Right lobe of liver (tissue), 6 donors: ENCODE measurements around the gene NRXN3. TPM values are rescaled to one million over a fixed set of nuclear protein-coding genes. Genes with fewer than 3 reads are reported as not detected.

Source experiments
- ATAC-seq, 4 donors: fragments of 200-7000 bp; cut with Tn5 transposase; one replicate each; pipeline ENCODE4 v1.9.1; 2020; ENCODE audit warnings: mild to moderate bottlenecking in 4 of 4, moderate library complexity in 4 of 4
- DNase-seq, 3 donors: peaks; one replicate each; pipeline ENCODE4 v3.0.0-alpha.2; 2020
- H3K27ac ChIP-seq, 3 donors: fragments of 200-600 bp; one replicate each; pipeline ENCODE4 v1.8.0; 2022
- H3K27me3 ChIP-seq, 2 donors: fragments of 200-600 bp; one replicate each; pipeline ENCODE4 v1.8.0; 2022
- H3K36me3 ChIP-seq, 4 donors: fragments of 200-600 bp; sonication (generic) in 1 of 4; one replicate each; pipeline versions ENCODE4 v1.5.1 to v1.8.0; 2017 to 2022; ENCODE audit warnings: control low read depth in 1 of 4
- H3K4me1 ChIP-seq, 4 donors: fragments of 200-600 bp; sonication (generic) in 1 of 4; one replicate each; pipeline versions ENCODE4 v1.5.1 to v1.8.0; 2017 to 2022; ENCODE audit warnings: control low read depth in 1 of 4
- H3K4me3 ChIP-seq, 3 donors: fragments of 200-600 bp; one replicate each; pipeline ENCODE4 v1.8.0; 2022
- H3K9me3 ChIP-seq, 4 donors: fragments of 200-600 bp; sonication (generic) in 1 of 4; one replicate each; pipeline versions ENCODE4 v1.5.1 to v1.8.0; 2017 to 2022; ENCODE audit warnings: control low read depth in 1 of 4
- POLR2A ChIP-seq: fragments of 450-650 bp; IDR thresholded peaks from one replicate; pipeline ENCODE4 v1.6.1; 2017; ENCODE audit warnings: antibody characterized with exemption, mild to moderate bottlenecking
- WGBS: methylation state at CpG from one replicate; pipeline ENCODE4 v1.1.6; 2018; ENCODE audit warnings: low coverage, low lambda C conversion rate; ENCODE audit not compliant: insufficient coverage; ENCODE audit errors: missing lambda C conversion rate; 5-methylcytosine and 5-hydroxymethylcytosine counted together
- intact Hi-C, 2 donors: fragments of 100-400 bp; cut with DNase I; formaldehyde crosslinking; loops; one replicate each; pipeline versions ENCODE4 v1.11.2 to v1.14.1; 2022
- total RNA-seq, 6 experiments: library from RNA; depleted of rRNA in 2 of 6; stranded (reverse); fragments of >200 nt in 2 of 6; fragmentation: NEBNext Ultra II Directional in 3 of 6; extraction: Animal tissue kit (Norgen Biotek cat#: 25700) in 3 of 6; gene quantifications; one replicate each; pipeline versions ENCODE4 v1.1.0 to v1.2.4, GENCODE V29; 2016 to 2023
- TF ChIP-seq, protein P1 (sequence below), 4 donors: fragments of 200-600 bp in 3 of 4; fragments of 450-650 bp in 1 of 4; IDR thresholded peaks; one replicate each; pipeline versions ENCODE4 v1.5.1 to v1.8.0; 2016 to 2022; ENCODE audit warnings: antibody characterized with exemption in 4 of 4, mild to moderate bottlenecking in 2 of 4
- donor health status: DM: no; HTN: yes; CAD: no.
- donor health status: DM: no; HTN: no; CAD: no.
- donor health status: DM: no; HTN: no; CAD: no.
- donor health status: DM: no; HTN: yes; CAD: no.
- donor health status: DM: no; HTN: yes; CAD: no.

NRXN3 gene
- total RNA-seq, 6 experiments from 2014 or later, result 0.06 to 0.51 (median 0.23) TPM; not detected in 1

GRCh38 chr14:79661752-79662151 is 1491.6 kb downstream of the NRXN3 start:
- H3K27ac ChIP-seq, result no peak overlapping the region
- H3K4me3 ChIP-seq, result no peak overlapping the region
- intact Hi-C loops, result no loop called here
- H3K4me1 ChIP-seq, result no peaks in the 10 kb centered on the region
- 22% methylated on average over 4 of the region's 4 CpGs for WGBS
- no peak for DNase-seq
- ATAC-seq, result no peak
- no peak for TF ChIP-seq POLR2A
- TF ChIP-seq, protein P1, sequence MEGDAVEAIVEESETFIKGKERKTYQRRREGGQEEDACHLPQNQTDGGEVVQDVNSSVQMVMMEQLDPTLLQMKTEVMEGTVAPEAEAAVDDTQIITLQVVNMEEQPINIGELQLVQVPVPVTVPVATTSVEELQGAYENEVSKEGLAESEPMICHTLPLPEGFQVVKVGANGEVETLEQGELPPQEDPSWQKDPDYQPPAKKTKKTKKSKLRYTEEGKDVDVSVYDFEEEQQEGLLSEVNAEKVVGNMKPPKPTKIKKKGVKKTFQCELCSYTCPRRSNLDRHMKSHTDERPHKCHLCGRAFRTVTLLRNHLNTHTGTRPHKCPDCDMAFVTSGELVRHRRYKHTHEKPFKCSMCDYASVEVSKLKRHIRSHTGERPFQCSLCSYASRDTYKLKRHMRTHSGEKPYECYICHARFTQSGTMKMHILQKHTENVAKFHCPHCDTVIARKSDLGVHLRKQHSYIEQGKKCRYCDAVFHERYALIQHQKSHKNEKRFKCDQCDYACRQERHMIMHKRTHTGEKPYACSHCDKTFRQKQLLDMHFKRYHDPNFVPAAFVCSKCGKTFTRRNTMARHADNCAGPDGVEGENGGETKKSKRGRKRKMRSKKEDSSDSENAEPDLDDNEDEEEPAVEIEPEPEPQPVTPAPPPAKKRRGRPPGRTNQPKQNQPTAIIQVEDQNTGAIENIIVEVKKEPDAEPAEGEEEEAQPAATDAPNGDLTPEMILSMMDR (IDR thresholded peaks at IDR 0.05), result no peak
- H3K27me3 ChIP-seq, result no peaks in the 10 kb centered on the region
- H3K36me3 ChIP-seq, result no peaks in the 10 kb centered on the region
- no peaks in the 10 kb centered on the region for H3K9me3 ChIP-seq

GRCh38 chr14:79663453-79663852 is 1493.3 kb downstream of the NRXN3 start:
- WGBS, result 44% methylated on average over 2 of the region's 2 CpGs

GRCh38 chr14:79665556-79665955 is 1495.4 kb downstream of the NRXN3 start:
- no peak for ATAC-seq
- H3K27me3 ChIP-seq, result no peaks in the 10 kb centered on the region
- no peak overlapping the region for H3K4me3 ChIP-seq
- TF ChIP-seq POLR2A, result no peak
- TF ChIP-seq, protein P1 (IDR thresholded peaks at IDR 0.05), result no peak
- intact Hi-C loops, result no loop called here
- 61% methylated on average over 3 of the region's 3 CpGs for WGBS
- no peak for DNase-seq
- H3K36me3 ChIP-seq, result no peaks in the 10 kb centered on the region
- H3K9me3 ChIP-seq, result no peaks in the 10 kb centered on the region
- no peaks in the 10 kb centered on the region for H3K4me1 ChIP-seq
- H3K27ac ChIP-seq, result no peak overlapping the region

More at GRCh38 chr14:79663453-79663852, 1493.3 kb downstream of the NRXN3 start:
- intact Hi-C loops, result no loop called here
- DNase-seq (no peak), ATAC-seq (no peak)
- H3K27ac ChIP-seq, result no peak overlapping the region
- no peaks in the 10 kb centered on the region for H3K27me3 ChIP-seq
- H3K4me3 ChIP-seq, result no peak overlapping the region
- H3K9me3 ChIP-seq, result no peaks in the 10 kb centered on the region
- no peaks in the 10 kb centered on the region for H3K36me3 ChIP-seq
- no peaks in the 10 kb centered on the region for H3K4me1 ChIP-seq
- TF ChIP-seq, protein P1 (IDR thresholded peaks at IDR 0.05), result no peak
- no peak for TF ChIP-seq POLR2A

- H3K27me3 ChIP-seq, result no peaks in the 10 kb centered on the region
- no peak for DNase-seq
- intact Hi-C loops, result no loop called here
- no peak overlapping the region for H3K27ac ChIP-seq
- H3K36me3 ChIP-seq, result no peaks in the 10 kb centered on the region
- no peaks in the 10 kb centered on the region for H3K9me3 ChIP-seq
- no peak for TF ChIP-seq POLR2A
- TF ChIP-seq, protein P1 (IDR thresholded peaks at IDR 0.05), result no peak
- H3K4me1 ChIP-seq, result no peaks in the 10 kb centered on the region
- no peak for ATAC-seq
- no peak overlapping the region for H3K4me3 ChIP-seq
- WGBS, result 56% methylated on average over 3 of the region's 3 CpGs
Measured at GRCh38 chr14:79668951-79669350, 1498.8 kb downstream of the NRXN3 start.

DNA sequence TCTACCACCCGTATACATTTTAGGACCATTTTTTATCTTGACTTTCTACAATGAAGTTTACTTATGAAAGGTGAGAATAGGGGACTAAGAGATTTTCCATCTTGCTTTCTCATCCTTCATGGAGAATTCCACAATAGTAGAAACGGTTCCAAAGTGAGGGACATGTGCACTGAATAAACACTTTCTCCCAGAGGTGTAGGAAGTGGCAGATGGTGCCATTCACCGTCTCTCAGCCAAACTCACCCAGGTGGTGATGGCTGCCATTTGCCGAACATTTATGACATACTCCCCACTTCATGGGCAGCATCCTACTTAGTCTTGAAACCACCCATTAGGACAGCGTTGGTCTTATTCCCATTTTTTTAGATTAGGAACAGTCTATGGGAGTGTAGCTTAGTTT is 1500.6 kb downstream of the NRXN3 start:
- ATAC-seq (no peak), DNase-seq (no peak)
- 52% methylated on average over 5 of the region's 5 CpGs for WGBS
- H3K4me1 ChIP-seq, result no peaks in the 10 kb centered on the region
- H3K4me3 ChIP-seq, result no peak overlapping the region
- no peaks in the 10 kb centered on the region for H3K9me3 ChIP-seq
- intact Hi-C loops, result no loop called here
- no peaks in the 10 kb centered on the region for H3K36me3 ChIP-seq
- no peak overlapping the region for H3K27ac ChIP-seq
- TF ChIP-seq, protein P1 (IDR thresholded peaks at IDR 0.05), result no peak
- TF ChIP-seq POLR2A, result no peak
- H3K27me3 ChIP-seq, result no peaks in the 10 kb centered on the region
